ENCODE results near the gene AIRE. TPM values are rescaled to one million over a fixed set of nuclear protein-coding genes. Genes with fewer than 3 reads are reported as not detected.

Gene AIRE
- total RNA-seq, 4 donors from 2014 or later, result not detected

GRCh38 chr21:44325386-44326271, 40.0 kb downstream of the AIRE start:
- intact Hi-C loops (cut with DNase I), result no loop called here
- TF ChIP-seq POLR2AphosphoS5 (IDR thresholded peaks at IDR 0.05), result no peak
- no peak for TF ChIP-seq EP300 (IDR thresholded peaks at IDR 0.05)
- TF ChIP-seq POLR2A (IDR thresholded peaks at IDR 0.05; ENCODE audit: low read depth), result no peak
- TF ChIP-seq, protein P1, sequence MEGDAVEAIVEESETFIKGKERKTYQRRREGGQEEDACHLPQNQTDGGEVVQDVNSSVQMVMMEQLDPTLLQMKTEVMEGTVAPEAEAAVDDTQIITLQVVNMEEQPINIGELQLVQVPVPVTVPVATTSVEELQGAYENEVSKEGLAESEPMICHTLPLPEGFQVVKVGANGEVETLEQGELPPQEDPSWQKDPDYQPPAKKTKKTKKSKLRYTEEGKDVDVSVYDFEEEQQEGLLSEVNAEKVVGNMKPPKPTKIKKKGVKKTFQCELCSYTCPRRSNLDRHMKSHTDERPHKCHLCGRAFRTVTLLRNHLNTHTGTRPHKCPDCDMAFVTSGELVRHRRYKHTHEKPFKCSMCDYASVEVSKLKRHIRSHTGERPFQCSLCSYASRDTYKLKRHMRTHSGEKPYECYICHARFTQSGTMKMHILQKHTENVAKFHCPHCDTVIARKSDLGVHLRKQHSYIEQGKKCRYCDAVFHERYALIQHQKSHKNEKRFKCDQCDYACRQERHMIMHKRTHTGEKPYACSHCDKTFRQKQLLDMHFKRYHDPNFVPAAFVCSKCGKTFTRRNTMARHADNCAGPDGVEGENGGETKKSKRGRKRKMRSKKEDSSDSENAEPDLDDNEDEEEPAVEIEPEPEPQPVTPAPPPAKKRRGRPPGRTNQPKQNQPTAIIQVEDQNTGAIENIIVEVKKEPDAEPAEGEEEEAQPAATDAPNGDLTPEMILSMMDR (IDR thresholded peaks at IDR 0.05), result no peak
- Histone ChIP-seq H3K36me3 (peaks cover 26 to 93% (median 85%) of the 10 kb centered on the region in 4 donors), H3K4me3 (no peak overlapping the region), H3K27ac (replicated peaks in 1 of 4) (no peak overlapping the region), H3K4me1 (no peaks in the 10 kb centered on the region), H3K9me3 (no peaks in the 10 kb centered on the region), H3K27me3 (no peaks in the 10 kb centered on the region)
- DNase-seq (ENCODE audit: extremely low spot score), result no peak
- WGBS, result 88% methylated on average over 23 of the region's 44 CpGs

DNA sequence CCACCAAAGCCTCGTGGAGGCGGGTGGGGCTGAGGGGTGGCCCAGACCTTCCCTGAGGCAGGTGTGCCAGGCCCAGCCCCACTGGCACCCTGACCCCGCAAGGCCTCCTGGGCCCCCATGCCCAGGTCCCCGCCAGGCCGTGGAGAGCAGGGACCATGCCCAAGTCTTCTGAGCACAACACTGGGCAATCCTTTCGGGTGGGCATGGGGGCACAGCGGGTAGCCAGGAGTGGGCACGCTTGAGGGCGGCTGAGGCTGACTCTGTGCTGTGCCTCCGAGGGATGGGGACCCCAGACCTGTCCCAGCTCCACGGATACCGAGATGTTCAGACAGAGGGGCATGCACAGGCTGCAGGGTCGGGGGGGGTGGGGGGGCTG, 40.6 kb downstream of the AIRE start:
- no peak overlapping the region for H3K27ac ChIP-seq (replicated peaks in 1 of 4)
- H3K4me1 ChIP-seq, result no peaks in the 10 kb centered on the region
- no CpG with 5 or more reads among the region's 13 CpGs for WGBS
- peaks cover 25 to 93% (median 85%) of the 10 kb centered on the region in 4 donors for H3K36me3 ChIP-seq
- DNase-seq (ENCODE audit: extremely low spot score), result no peak
- H3K9me3 ChIP-seq, result no peaks in the 10 kb centered on the region
- intact Hi-C loops (cut with DNase I), result no loop called here
- no peak for TF ChIP-seq POLR2A (IDR thresholded peaks at IDR 0.05; ENCODE audit: low read depth)
- TF ChIP-seq, protein P1 (IDR thresholded peaks at IDR 0.05), result no peak
- TF ChIP-seq EP300 (IDR thresholded peaks at IDR 0.05), result no peak
- TF ChIP-seq POLR2AphosphoS5 (IDR thresholded peaks at IDR 0.05), result no peak
- no peaks in the 10 kb centered on the region for H3K27me3 ChIP-seq
- no peak overlapping the region for H3K4me3 ChIP-seq

- H3K9me3 ChIP-seq, result no peaks in the 10 kb centered on the region
- peaks cover 21 to 93% (median 85%) of the 10 kb centered on the region in 4 donors for H3K36me3 ChIP-seq
- whole genome bisulfite sequencing, result 81% methylated on average over 12 of the region's 26 CpGs
- no peaks in the 10 kb centered on the region for H3K4me1 ChIP-seq
- H3K4me3 ChIP-seq, result no peak overlapping the region
- no peak overlapping the region for H3K27ac ChIP-seq (replicated peaks in 1 of 4)
- no peak for TF ChIP-seq POLR2A (IDR thresholded peaks at IDR 0.05; ENCODE audit: low read depth)
- TF ChIP-seq POLR2AphosphoS5 (IDR thresholded peaks at IDR 0.05), result no peak
- TF ChIP-seq, protein P1 (IDR thresholded peaks at IDR 0.05), result no peak
- no peak for TF ChIP-seq EP300 (IDR thresholded peaks at IDR 0.05)
- intact Hi-C loops (cut with DNase I), result no loop called here
- H3K27me3 ChIP-seq, result no peaks in the 10 kb centered on the region
- DNase-seq (ENCODE audit: extremely low spot score), result no peak
Measured at GRCh38 chr21:44326716-44327602, 41.3 kb downstream of the AIRE start.

GRCh38 chr21:44327603-44327974, 41.9 kb downstream of the AIRE start:
- intact Hi-C loops (cut with DNase I), result no loop called here
- no peaks in the 10 kb centered on the region for H3K9me3 ChIP-seq

More at GRCh38 chr21:44327603-44327974, 41.9 kb downstream of the AIRE start:
- no peak overlapping the region for H3K4me3 ChIP-seq
- WGBS, result 81% methylated on average over 9 of the region's 11 CpGs
- TF ChIP-seq POLR2AphosphoS5 (IDR thresholded peaks at IDR 0.05) (no peak), EP300 (IDR thresholded peaks at IDR 0.05) (no peak), POLR2A (IDR thresholded peaks at IDR 0.05; ENCODE audit: low read depth) (no peak)
- TF ChIP-seq, protein P1 (IDR thresholded peaks at IDR 0.05), result no peak
- DNase-seq (ENCODE audit: extremely low spot score), result no peak
- H3K27me3 ChIP-seq, result no peaks in the 10 kb centered on the region
- H3K36me3 ChIP-seq, result peaks cover 20 to 93% (median 85%) of the 10 kb centered on the region in 4 donors
- H3K27ac ChIP-seq (replicated peaks in 1 of 4), result no peak overlapping the region
- H3K4me1 ChIP-seq, result no peaks in the 10 kb centered on the region
